ENCODE results near the gene TMEM132C. TPM values are rescaled to one million over a fixed set of nuclear protein-coding genes. Genes with fewer than 3 reads are reported as not detected.

Gene TMEM132C
- total RNA-seq, 1 donor from 2014 or later = 0.29 TPM

GRCh38 chr12:128583453-128583852 is 316.5 kb downstream of the TMEM132C start:
- TF ChIP-seq CTCF (IDR thresholded peaks at IDR 0.05; ENCODE audit: unreplicated experiment) = peak; percentile 52

DNA sequence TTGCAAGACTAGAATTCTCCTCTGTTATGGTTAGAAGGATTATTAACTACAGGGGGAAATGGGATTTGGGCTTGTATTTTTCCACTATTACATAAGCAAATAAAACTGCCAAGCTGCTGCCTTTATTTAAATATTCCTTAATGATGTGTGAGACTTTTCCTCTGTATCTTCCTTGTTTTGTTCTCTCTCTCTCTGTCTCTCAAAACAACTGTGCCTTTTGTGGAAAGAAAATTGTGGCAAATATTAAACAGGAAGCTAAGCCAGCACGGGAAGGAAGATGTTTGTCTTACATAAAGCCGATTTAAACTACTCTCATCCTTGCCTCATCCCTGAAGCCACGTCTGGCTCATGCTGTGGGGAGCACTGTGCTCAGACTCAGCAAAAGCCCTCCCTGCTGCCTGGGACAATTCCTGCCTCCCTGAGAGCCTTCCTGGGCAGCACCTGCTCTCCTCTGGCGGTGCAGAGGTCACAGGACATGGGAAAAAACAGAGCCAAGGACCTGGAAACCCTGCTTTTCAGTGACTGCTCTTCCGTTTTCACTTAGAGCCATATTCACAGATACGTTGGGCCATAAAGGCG is 319.6 kb downstream of the TMEM132C start:
- Mint-ChIP-seq H3K36me3 (ENCODE audit: insufficient read depth) (no peaks in the 10 kb centered on the region), H3K4me1 (ENCODE audit: low read depth) (no peaks in the 10 kb centered on the region), H3K4me3 (ENCODE audit: low read depth) (no peak overlapping the region), H3K27me3 (peaks cover 16% of the 10 kb centered on the region), H3K9me3 (ENCODE audit: low read depth) (peaks cover 4% of the 10 kb centered on the region), H3K27ac (no peak overlapping the region)
- no peak for TF ChIP-seq CTCF (IDR thresholded peaks at IDR 0.05; ENCODE audit: unreplicated experiment)
- DNase-seq (ENCODE audit: low spot score, unreplicated experiment) = no peak

More at GRCh38 chr12:128583453-128583852, 316.5 kb downstream of the TMEM132C start:
- peaks cover 20% of the 10 kb centered on the region for H3K27me3 Mint-ChIP-seq
- no peak for DNase-seq (ENCODE audit: low spot score, unreplicated experiment)
- no peak overlapping the region for H3K27ac Mint-ChIP-seq
- H3K36me3 Mint-ChIP-seq (ENCODE audit: insufficient read depth) = no peaks in the 10 kb centered on the region
- H3K9me3 Mint-ChIP-seq (ENCODE audit: low read depth) = peaks cover 4% of the 10 kb centered on the region
- no peaks in the 10 kb centered on the region for H3K4me1 Mint-ChIP-seq (ENCODE audit: low read depth)
- H3K4me3 Mint-ChIP-seq (ENCODE audit: low read depth) = no peak overlapping the region

GRCh38 chr12:128587918-128588317 is 320.9 kb downstream of the TMEM132C start:
- TF ChIP-seq CTCF (IDR thresholded peaks at IDR 0.05; ENCODE audit: unreplicated experiment) = no peak
- Mint-ChIP-seq H3K4me3 (ENCODE audit: low read depth) (no peak overlapping the region), H3K9me3 (ENCODE audit: low read depth) (no peaks in the 10 kb centered on the region), H3K36me3 (ENCODE audit: insufficient read depth) (no peaks in the 10 kb centered on the region), H3K27ac (no peak overlapping the region), H3K27me3 (peaks cover 16% of the 10 kb centered on the region), H3K4me1 (ENCODE audit: low read depth) (no peaks in the 10 kb centered on the region)
- DNase-seq (ENCODE audit: low spot score, unreplicated experiment) = no peak

- no peak for DNase-seq (ENCODE audit: low spot score, unreplicated experiment)
- Mint-ChIP-seq H3K4me1 (ENCODE audit: low read depth) (no peaks in the 10 kb centered on the region), H3K27ac (no peak overlapping the region), H3K4me3 (ENCODE audit: low read depth) (no peak overlapping the region), H3K9me3 (ENCODE audit: low read depth) (no peaks in the 10 kb centered on the region), H3K27me3 (peaks cover 31% of the 10 kb centered on the region), H3K36me3 (ENCODE audit: insufficient read depth) (no peaks in the 10 kb centered on the region)
- TF ChIP-seq CTCF (IDR thresholded peaks at IDR 0.05; ENCODE audit: unreplicated experiment) = no peak
Observed at GRCh38 chr12:128592220-128592744, 325.3 kb downstream of the TMEM132C start.

- H3K27me3 Mint-ChIP-seq = peaks cover 39% of the 10 kb centered on the region
- DNase-seq (ENCODE audit: low spot score, unreplicated experiment) = no peak
- no peaks in the 10 kb centered on the region for H3K36me3 Mint-ChIP-seq (ENCODE audit: insufficient read depth)
- H3K4me1 Mint-ChIP-seq (ENCODE audit: low read depth) = no peaks in the 10 kb centered on the region
- no peak overlapping the region for H3K4me3 Mint-ChIP-seq (ENCODE audit: low read depth)
- H3K9me3 Mint-ChIP-seq (ENCODE audit: low read depth) = no peaks in the 10 kb centered on the region
- TF ChIP-seq CTCF (IDR thresholded peaks at IDR 0.05; ENCODE audit: unreplicated experiment) = no peak
- H3K27ac Mint-ChIP-seq = no peak overlapping the region
Observed at GRCh38 chr12:128594521-128594920, 327.6 kb downstream of the TMEM132C start.

Measured in progenitor cell of endocrine pancreas (in vitro differentiated cells).